ENCODE data around the gene PPY.

GRCh38 chr17:43917348-43918025 is 24.8 kb downstream of the PPY start:
- TF ChIP-seq, protein P1, sequence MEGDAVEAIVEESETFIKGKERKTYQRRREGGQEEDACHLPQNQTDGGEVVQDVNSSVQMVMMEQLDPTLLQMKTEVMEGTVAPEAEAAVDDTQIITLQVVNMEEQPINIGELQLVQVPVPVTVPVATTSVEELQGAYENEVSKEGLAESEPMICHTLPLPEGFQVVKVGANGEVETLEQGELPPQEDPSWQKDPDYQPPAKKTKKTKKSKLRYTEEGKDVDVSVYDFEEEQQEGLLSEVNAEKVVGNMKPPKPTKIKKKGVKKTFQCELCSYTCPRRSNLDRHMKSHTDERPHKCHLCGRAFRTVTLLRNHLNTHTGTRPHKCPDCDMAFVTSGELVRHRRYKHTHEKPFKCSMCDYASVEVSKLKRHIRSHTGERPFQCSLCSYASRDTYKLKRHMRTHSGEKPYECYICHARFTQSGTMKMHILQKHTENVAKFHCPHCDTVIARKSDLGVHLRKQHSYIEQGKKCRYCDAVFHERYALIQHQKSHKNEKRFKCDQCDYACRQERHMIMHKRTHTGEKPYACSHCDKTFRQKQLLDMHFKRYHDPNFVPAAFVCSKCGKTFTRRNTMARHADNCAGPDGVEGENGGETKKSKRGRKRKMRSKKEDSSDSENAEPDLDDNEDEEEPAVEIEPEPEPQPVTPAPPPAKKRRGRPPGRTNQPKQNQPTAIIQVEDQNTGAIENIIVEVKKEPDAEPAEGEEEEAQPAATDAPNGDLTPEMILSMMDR (IDR thresholded peaks at IDR 0.05), result peak; percentile 18 to 54 (median 52)
- TF ChIP-seq POLR2A (IDR thresholded peaks at IDR 0.05), result no peak
